SK-N-SH (cell line): ENCODE results near the gene DMP1. TPM values are rescaled to one million over a fixed set of nuclear protein-coding genes. Genes with fewer than 3 reads are reported as not detected.

Experiments used
- CTCF ChIA-PET: fragments of 300-600, 350-600 bp; formaldehyde crosslinking; extraction: SDS; loops from one replicate; lab custom pipeline; 2021; lab: Yijun Ruan, JAX
- POLR2A ChIA-PET: fragments of 350-600 bp; sonication (Branson Sonifier 250); formaldehyde crosslinking; extraction: SDS; loops from one replicate; lab custom pipeline; 2020; ENCODE audit warnings: antibody characterized with exemption, inconsistent platforms; lab: Yijun Ruan, JAX
- DNase-seq: peaks from one replicate; pipeline ENCODE4 v3.0.0; 2012
- H2AFZ ChIP-seq: fragments of 200-600 bp; sonication (generic); 2 replicates; pipeline ENCODE4 v1.8.1; 2016; ENCODE audit warnings: antibody characterized with exemption, mild to moderate bottlenecking, low read depth
- H3F3A ChIP-seq: fragments of 200-600 bp; sonication (generic); replicated peaks from 2 replicates; pipeline ENCODE3; 2016; ENCODE audit warnings: antibody characterized with exemption, mild to moderate bottlenecking; ENCODE audit not compliant: insufficient read depth
- H3K27ac ChIP-seq, 2 experiments: fragments of 200-500 bp in 1 of 2; fragments of 200-600 bp in 1 of 2; sonication (Bioruptor generic) in 1 of 2; sonication (generic), shearing (Covaris generic) in 1 of 2; 2 replicates each; pipeline versions ENCODE4 v1.5.1 to v1.6.1; 2014 to 2016; ENCODE audit warnings: low read depth in 2 of 2, inconsistent platforms in 1 of 2, low read length in 1 of 2, mild to moderate bottlenecking in 1 of 2, mixed read lengths in 1 of 2
- H3K27me3 ChIP-seq: fragments of 200-600 bp; sonication (generic), shearing (Covaris generic); 2 replicates; pipeline ENCODE4 v1.6.1; 2016; ENCODE audit warnings: mixed run types; ENCODE audit not compliant: insufficient read depth
- H3K36me3 ChIP-seq, 2 experiments: fragments of 200-500 bp in 1 of 2; fragments of 200-600 bp in 1 of 2; sonication (Bioruptor generic) in 1 of 2; sonication (generic) in 1 of 2; replicated peaks in 1 of 2; 2 replicates each; pipeline versions ENCODE3 to v1.5.1; 2014 to 2016; ENCODE audit warnings: low read length in 1 of 2, mild to moderate bottlenecking in 1 of 2; ENCODE audit not compliant: insufficient read depth in 2 of 2, control insufficient read depth in 1 of 2
- H3K4me1 ChIP-seq, 2 experiments: fragments of 200-500 bp in 1 of 2; fragments of 200-600 bp in 1 of 2; sonication (Bioruptor generic) in 1 of 2; sonication (generic), shearing (Covaris generic) in 1 of 2; 2 replicates each; pipeline versions ENCODE4 v1.5.1 to v1.6.1; 2014 to 2016; ENCODE audit warnings: low read depth in 1 of 2, low read length in 1 of 2, mixed run types in 1 of 2; ENCODE audit not compliant: insufficient read depth in 2 of 2, control insufficient read depth in 1 of 2
- H3K4me2 ChIP-seq: fragments of 200-600 bp; sonication (generic), shearing (Covaris generic); 2 replicates; pipeline ENCODE4 v1.6.1; 2017; ENCODE audit warnings: mixed run types
- H3K4me3 ChIP-seq, 2 experiments: fragments of 200-500 bp in 1 of 2; fragments of 200-600 bp in 1 of 2; sonication (Bioruptor generic) in 1 of 2; sonication (generic), shearing (Covaris generic) in 1 of 2; 2 replicates each; pipeline versions ENCODE4 v1.5.1 to v1.8.1; 2014 to 2016; ENCODE audit warnings: low read depth in 2 of 2, inconsistent platforms in 1 of 2, low read length in 1 of 2, mild to moderate bottlenecking in 1 of 2, mixed read lengths in 1 of 2, moderate library complexity in 1 of 2
- H3K79me2 ChIP-seq: fragments of 200-600 bp; sonication (generic); 2 replicates; pipeline ENCODE4 v1.8.1; 2017; ENCODE audit warnings: mild to moderate bottlenecking; ENCODE audit not compliant: insufficient read depth
- H3K9ac ChIP-seq: fragments of 200-600 bp; sonication (generic); 2 replicates; pipeline ENCODE4 v1.6.1; 2017; ENCODE audit warnings: mixed run types
- H3K9me2 ChIP-seq: fragments of 200-600 bp; sonication (generic); 2 replicates; pipeline ENCODE4 v1.6.1; 2017; ENCODE audit warnings: mixed run types
- H3K9me3 ChIP-seq: fragments of 200-600 bp; sonication (generic); 2 replicates; pipeline ENCODE4 v1.6.1; 2017; ENCODE audit warnings: mixed run types, mild to moderate bottlenecking, moderate library complexity
- H4K20me1 ChIP-seq: fragments of 200-600 bp; sonication (generic); 2 replicates; pipeline ENCODE4 v1.6.1; 2017; ENCODE audit warnings: mild to moderate bottlenecking, mixed run types; ENCODE audit not compliant: insufficient read depth
- ELF1 ChIP-seq: IDR thresholded peaks from 2 replicates; pipeline ENCODE4 v1.4.0; 2012
- EP300 ChIP-seq, 2 experiments: IDR thresholded peaks; 2 replicates each; pipeline versions ENCODE4 v1.4.0 to v1.6.1; 2012; ENCODE audit warnings: borderline replicate concordance in 1 of 2, low read depth in 1 of 2, low read length in 1 of 2
- FOXJ3 ChIP-seq: sonication (generic); formaldehyde crosslinking; IDR thresholded peaks from 2 replicates; pipeline ENCODE4 v1.5.1; 2020; ENCODE audit warnings: mild to moderate bottlenecking, missing genetic modification reagents
- FOXM1 ChIP-seq: IDR thresholded peaks from 2 replicates; pipeline ENCODE4 v1.4.0; 2012; ENCODE audit warnings: low read depth, mild to moderate bottlenecking
- GABPA ChIP-seq: IDR thresholded peaks from 2 replicates; pipeline ENCODE4 v1.4.0; 2012; ENCODE audit warnings: low read depth, mild to moderate bottlenecking
- GATA2 ChIP-seq: sonication (generic); formaldehyde crosslinking; IDR thresholded peaks from 2 replicates; pipeline ENCODE4 v1.5.0; 2020; ENCODE audit warnings: mild to moderate bottlenecking, missing genetic modification reagents
- JUND ChIP-seq: IDR thresholded peaks from 2 replicates; pipeline ENCODE4 v1.4.0; 2012
- MEF2A ChIP-seq: IDR thresholded peaks from 2 replicates; pipeline ENCODE4 v1.4.0; 2012; ENCODE audit warnings: low read depth, borderline replicate concordance
- MXI1 ChIP-seq: IDR thresholded peaks from 2 replicates; pipeline ENCODE4 v1.6.1; 2012; ENCODE audit warnings: mild to moderate bottlenecking, low read depth, low read length, improper control_type of control experiment
- NFIC ChIP-seq: IDR thresholded peaks from 2 replicates; pipeline ENCODE4 v1.4.0; 2012; ENCODE audit warnings: borderline replicate concordance
- NRF1 ChIP-seq: IDR thresholded peaks from 2 replicates; pipeline ENCODE4 v1.6.1; 2012; ENCODE audit warnings: low read depth, mild to moderate bottlenecking, low read length
- RAD21 ChIP-seq: IDR thresholded peaks from 2 replicates; pipeline ENCODE4 v1.6.1; 2012; ENCODE audit warnings: mild to moderate bottlenecking, low read length
- RCOR1 ChIP-seq: fragments of 150-350 bp; IDR thresholded peaks from 2 replicates; pipeline ENCODE4 v1.6.1; 2017; ENCODE audit warnings: antibody characterized with exemption, low read length
- RFX5 ChIP-seq: IDR thresholded peaks from 2 replicates; pipeline ENCODE4 v1.6.1; 2012; ENCODE audit warnings: mild to moderate bottlenecking, improper control_type of control experiment, low read length
- RXRA ChIP-seq: IDR thresholded peaks from 2 replicates; pipeline ENCODE4 v1.4.0; 2012; ENCODE audit warnings: low read depth, mild to moderate bottlenecking, borderline replicate concordance
- SIN3A ChIP-seq: IDR thresholded peaks from 2 replicates; pipeline ENCODE4 v1.6.1; 2012; ENCODE audit warnings: low read depth, mild to moderate bottlenecking, low read length, moderate library complexity, borderline replicate concordance
- SMC3 ChIP-seq: IDR thresholded peaks from 2 replicates; pipeline ENCODE4 v1.6.1; 2012; ENCODE audit warnings: low read depth, low read length, improper control_type of control experiment
- WGBS: methylation state at CpG from one replicate; pipeline ENCODE4 v1.1.6; 2017; ENCODE audit warnings: low lambda C conversion rate; 5-methylcytosine and 5-hydroxymethylcytosine counted together
- polyA plus RNA-seq, 3 experiments: library from polyadenylated mRNA; depleted of rRNA; stranded (reverse); fragments of >200 nt; gene quantifications; 2 replicates each; pipeline ENCODE4 v1.2.3, GENCODE V29; 2012
- TF ChIP-seq, protein P1 (sequence below): IDR thresholded peaks from 2 replicates; pipeline ENCODE4 v1.4.0; 2012; ENCODE audit warnings: low read depth, borderline replicate concordance
- TF ChIP-seq, protein P2 (sequence below): fragments of 150-350 bp; IDR thresholded peaks from 2 replicates; pipeline ENCODE4 v1.6.1; 2016; ENCODE audit warnings: mild to moderate bottlenecking, low read depth, low read length
- TF ChIP-seq, protein P3 (sequence below): fragments of 150-350 bp; IDR thresholded peaks from 2 replicates; pipeline ENCODE4 v1.6.1; 2017; ENCODE audit warnings: antibody characterized with exemption, low read length, low read depth, borderline replicate concordance
- TF ChIP-seq, protein P4 (sequence below): IDR thresholded peaks from 2 replicates; pipeline ENCODE4; 2012

DMP1 gene
- polyA plus RNA-seq, 1 of the 3 experiments (the other 2 are of a cell fraction), result not detected

DNA sequence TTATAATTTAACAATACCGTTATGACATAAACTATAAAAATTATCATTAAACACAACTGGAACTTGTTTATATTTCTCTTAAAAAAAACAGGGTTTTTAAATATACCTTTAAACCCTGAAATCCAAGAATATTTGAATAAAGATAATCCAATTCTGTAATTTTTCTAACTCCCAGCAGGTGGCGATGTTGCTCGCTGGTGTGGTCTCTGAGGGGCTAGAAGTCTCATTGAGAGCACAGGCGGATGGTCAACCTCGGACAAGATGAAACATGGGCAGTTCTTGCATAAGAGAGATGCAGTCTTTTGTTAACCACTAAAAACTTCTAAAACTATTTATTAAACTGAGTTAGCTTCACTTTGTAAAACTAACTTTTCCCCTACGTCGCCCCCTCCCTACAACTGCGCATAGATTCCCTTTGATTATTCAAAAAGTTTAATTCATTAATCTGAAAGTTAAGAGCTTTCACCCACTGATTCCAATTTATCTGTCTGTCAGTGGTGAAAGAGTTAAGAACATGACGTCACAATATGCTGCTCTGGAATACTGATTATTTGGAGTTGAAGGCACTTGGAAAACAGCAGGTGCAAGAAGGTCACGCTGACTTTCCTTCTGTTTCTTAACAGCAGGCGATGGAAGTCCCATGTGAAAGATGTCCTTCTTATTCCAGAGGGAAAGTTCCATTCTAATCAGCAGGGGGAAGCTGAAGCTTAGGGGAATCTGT, 29.5 kb downstream of the DMP1 start (continued):
- TF ChIP-seq GABPA, result no peak
- TF ChIP-seq GATA2 (CRISPR knock-in tag), result no peak

DNA sequence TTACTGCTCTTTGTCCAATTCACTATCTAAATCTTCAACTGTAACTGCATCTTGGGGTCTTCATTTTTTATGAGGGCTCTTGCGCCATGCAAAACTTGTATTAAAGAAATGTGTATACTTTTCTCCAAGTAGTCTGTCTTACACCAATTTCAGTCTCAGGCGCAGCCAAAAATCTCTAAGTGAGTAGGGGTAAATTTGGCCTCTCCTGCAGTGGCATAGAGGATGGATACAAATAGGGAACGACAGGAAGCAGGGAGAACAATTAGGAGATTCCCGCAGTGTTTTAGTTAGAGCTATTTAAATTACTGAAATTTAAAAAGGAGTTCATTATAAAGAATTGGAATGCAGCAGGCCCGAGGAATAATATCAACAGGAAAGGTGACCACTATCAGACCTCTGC, 30.2 kb downstream of the DMP1 start:
- no peaks in the 10 kb centered on the region for H3F3A ChIP-seq
- POLR2A ChIA-PET, result no interaction called here

More for the DNA sequence above, 30.2 kb downstream of the DMP1 start:
- Histone ChIP-seq H3K4me1 (no peaks in the 10 kb centered on the region), H3K36me3 (no peaks in the 10 kb centered on the region), H4K20me1 (no peaks in the 10 kb centered on the region), H3K4me2 (no peak overlapping the region), H2AFZ (no peak overlapping the region), H3K9me3 (no peaks in the 10 kb centered on the region), H3K79me2 (no peaks in the 10 kb centered on the region), H3K27me3 (no peaks in the 10 kb centered on the region), H3K4me3 (no peak overlapping the region), H3K27ac (no peak overlapping the region), H3K9ac (no peak overlapping the region), H3K9me2 (no peaks in the 10 kb centered on the region)
- TF ChIP-seq NFIC (no peak), FOXM1 (no peak), SIN3A (no peak), JUND (no peak), MXI1 (no peak), FOXJ3 (CRISPR knock-in tag) (no peak), SMC3 (no peak), EP300 (IDR thresholded peaks at IDR 0.05; ENCODE audit: borderline replicate concordance in 1 of 2, low read depth in 1 of 2, low read length in 1 of 2) (no peak), MEF2A (no peak), RCOR1 (no peak), GATA2 (CRISPR knock-in tag) (no peak), RAD21 (no peak), RFX5 (no peak), NRF1 (no peak), ELF1 (no peak), RXRA (no peak)
- TF ChIP-seq, protein P1, sequence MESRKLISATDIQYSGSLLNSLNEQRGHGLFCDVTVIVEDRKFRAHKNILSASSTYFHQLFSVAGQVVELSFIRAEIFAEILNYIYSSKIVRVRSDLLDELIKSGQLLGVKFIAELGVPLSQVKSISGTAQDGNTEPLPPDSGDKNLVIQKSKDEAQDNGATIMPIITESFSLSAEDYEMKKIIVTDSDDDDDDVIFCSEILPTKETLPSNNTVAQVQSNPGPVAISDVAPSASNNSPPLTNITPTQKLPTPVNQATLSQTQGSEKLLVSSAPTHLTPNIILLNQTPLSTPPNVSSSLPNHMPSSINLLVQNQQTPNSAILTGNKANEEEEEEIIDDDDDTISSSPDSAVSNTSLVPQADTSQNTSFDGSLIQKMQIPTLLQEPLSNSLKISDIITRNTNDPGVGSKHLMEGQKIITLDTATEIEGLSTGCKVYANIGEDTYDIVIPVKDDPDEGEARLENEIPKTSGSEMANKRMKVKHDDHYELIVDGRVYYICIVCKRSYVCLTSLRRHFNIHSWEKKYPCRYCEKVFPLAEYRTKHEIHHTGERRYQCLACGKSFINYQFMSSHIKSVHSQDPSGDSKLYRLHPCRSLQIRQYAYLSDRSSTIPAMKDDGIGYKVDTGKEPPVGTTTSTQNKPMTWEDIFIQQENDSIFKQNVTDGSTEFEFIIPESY, result no peak
- TF ChIP-seq, protein P2, sequence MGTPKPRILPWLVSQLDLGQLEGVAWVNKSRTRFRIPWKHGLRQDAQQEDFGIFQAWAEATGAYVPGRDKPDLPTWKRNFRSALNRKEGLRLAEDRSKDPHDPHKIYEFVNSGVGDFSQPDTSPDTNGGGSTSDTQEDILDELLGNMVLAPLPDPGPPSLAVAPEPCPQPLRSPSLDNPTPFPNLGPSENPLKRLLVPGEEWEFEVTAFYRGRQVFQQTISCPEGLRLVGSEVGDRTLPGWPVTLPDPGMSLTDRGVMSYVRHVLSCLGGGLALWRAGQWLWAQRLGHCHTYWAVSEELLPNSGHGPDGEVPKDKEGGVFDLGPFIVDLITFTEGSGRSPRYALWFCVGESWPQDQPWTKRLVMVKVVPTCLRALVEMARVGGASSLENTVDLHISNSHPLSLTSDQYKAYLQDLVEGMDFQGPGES, result no peak
- TF ChIP-seq, protein P3, sequence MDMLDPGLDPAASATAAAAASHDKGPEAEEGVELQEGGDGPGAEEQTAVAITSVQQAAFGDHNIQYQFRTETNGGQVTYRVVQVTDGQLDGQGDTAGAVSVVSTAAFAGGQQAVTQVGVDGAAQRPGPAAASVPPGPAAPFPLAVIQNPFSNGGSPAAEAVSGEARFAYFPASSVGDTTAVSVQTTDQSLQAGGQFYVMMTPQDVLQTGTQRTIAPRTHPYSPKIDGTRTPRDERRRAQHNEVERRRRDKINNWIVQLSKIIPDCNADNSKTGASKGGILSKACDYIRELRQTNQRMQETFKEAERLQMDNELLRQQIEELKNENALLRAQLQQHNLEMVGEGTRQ, result no peak
- TF ChIP-seq, protein P4, sequence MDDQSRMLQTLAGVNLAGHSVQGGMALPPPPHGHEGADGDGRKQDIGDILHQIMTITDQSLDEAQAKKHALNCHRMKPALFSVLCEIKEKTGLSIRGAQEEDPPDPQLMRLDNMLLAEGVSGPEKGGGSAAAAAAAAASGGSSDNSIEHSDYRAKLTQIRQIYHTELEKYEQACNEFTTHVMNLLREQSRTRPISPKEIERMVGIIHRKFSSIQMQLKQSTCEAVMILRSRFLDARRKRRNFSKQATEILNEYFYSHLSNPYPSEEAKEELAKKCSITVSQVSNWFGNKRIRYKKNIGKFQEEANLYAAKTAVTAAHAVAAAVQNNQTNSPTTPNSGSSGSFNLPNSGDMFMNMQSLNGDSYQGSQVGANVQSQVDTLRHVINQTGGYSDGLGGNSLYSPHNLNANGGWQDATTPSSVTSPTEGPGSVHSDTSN, result no peak
- CTCF ChIA-PET, result interaction anchor here (0.7 to 6.2 kb wide), 22 partner anchors 8 to 531 kb away, joined by 3 to 75 read pairs (median 3); no protein-coding TSS in a partner anchor
- DNase-seq, result no peak
- WGBS, result 71% methylated on average over 5 of the region's 5 CpGs
